GM19025 (cell line): ENCODE data around the gene ZNF579.
"Not testable (repeated sequence)": the region's sequence is repeated elsewhere in the genome, so short reads cannot be mapped to it uniquely, and the experiment has no call there.

Experiments
- ATAC-seq: cut with Tn5 transposase; IDR thresholded peaks from one replicate; pipeline ENCODE4 v1.9.1; 2021; ENCODE audit warnings: mild to moderate bottlenecking, low read depth, moderate library complexity; ENCODE audit not compliant: unreplicated experiment

Gene ZNF579

GRCh38 chr19:55598034-55598433, 17.4 kb upstream of the ZNF579 start:
- ATAC-seq, result no peak

GRCh38 chr19:55597501-55597921, 16.9 kb upstream of the ZNF579 start:
- no peak for ATAC-seq

- no peak for ATAC-seq
Observed at GRCh38 chr19:55596304-55596703, 15.7 kb upstream of the ZNF579 start.

- no peak for ATAC-seq
Observed at GRCh38 chr19:55594996-55595545, 14.4 kb upstream of the ZNF579 start.

- ATAC-seq, result no peak
Observed at GRCh38 chr19:55593096-55593772, 12.6 kb upstream of the ZNF579 start.

GRCh38 chr19:55592391-55593090, 11.9 kb upstream of the ZNF579 start:
- no peak for ATAC-seq

- ATAC-seq, result no peak
Observed at GRCh38 chr19:55591555-55591954, 10.9 kb upstream of the ZNF579 start.

GRCh38 chr19:55590617-55591016, 10.0 kb upstream of the ZNF579 start:
- ATAC-seq, result no peak

- no peak for ATAC-seq
Observed at GRCh38 chr19:55590109-55590508, 9.5 kb upstream of the ZNF579 start.

- no peak for ATAC-seq
Observed at GRCh38 chr19:55588738-55589137, 8.1 kb upstream of the ZNF579 start.

- peak; percentile 82 for ATAC-seq
Observed at GRCh38 chr19:55586976-55587668, 6.5 kb upstream of the ZNF579 start.

- ATAC-seq, result no peak
Observed at GRCh38 chr19:55585658-55586339, 5.2 kb upstream of the ZNF579 start.

- no peak for ATAC-seq
Observed at GRCh38 chr19:55584871-55585270, 4.2 kb upstream of the ZNF579 start.

- not testable (repeated sequence) for ATAC-seq
Observed at GRCh38 chr19:55583897-55584296, 3.2 kb upstream of the ZNF579 start.

GRCh38 chr19:55582284-55582683, 1.6 kb upstream of the ZNF579 start:
- ATAC-seq, result not testable (repeated sequence)

GRCh38 chr19:55581823-55582223, 1.2 kb upstream of the ZNF579 start:
- ATAC-seq, result no peak

GRCh38 chr19:55581145-55581822, 636 bp upstream of the ZNF579 start:
- ATAC-seq, result no peak

GRCh38 chr19:55579766-55580621, 654 bp downstream of the ZNF579 start:
- ATAC-seq, result no peak
